GM12891 (cell line): ENCODE results near the gene RALGPS1.

ENCODE experiments used
- DNase-seq: peaks from one replicate; pipeline ENCODE4 v3.0.0; 2011; ENCODE audit warnings: low spot score; ENCODE audit not compliant: insufficient read length
- FAIRE-seq: peaks from 2 replicates; lab custom pipeline; 2011; peaks lifted over from hg19 to GRCh38; lab: Jason Lieb, UNC
- PAX5 ChIP-seq: IDR thresholded peaks from 2 replicates; pipeline ENCODE4 v1.6.1; 2011; ENCODE audit warnings: low read length, moderate library complexity, mild to moderate bottlenecking; ENCODE audit not compliant: insufficient read depth, severe bottlenecking
- POLR2A ChIP-seq: IDR thresholded peaks from 2 replicates; pipeline ENCODE4 v1.6.1; 2011; ENCODE audit warnings: low read depth, low read length, control low read depth
- POLR2AphosphoS5 ChIP-seq: IDR thresholded peaks from 2 replicates; pipeline ENCODE4 v1.6.1; 2011; ENCODE audit warnings: low read depth, low read length, control low read depth
- POU2F2 ChIP-seq: IDR thresholded peaks from 2 replicates; pipeline ENCODE4 v1.6.1; 2011; ENCODE audit warnings: low read depth, mild to moderate bottlenecking, control low read depth, low read length, moderate library complexity
- SPI1 ChIP-seq: IDR thresholded peaks from 2 replicates; pipeline ENCODE4 v1.6.1; 2011; ENCODE audit warnings: low read depth, low read length, control low read depth
- TAF1 ChIP-seq: IDR thresholded peaks from 2 replicates; pipeline ENCODE4 v1.6.1; 2011; ENCODE audit warnings: low read depth, low read length, control low read depth

The RALGPS1 gene

DNA sequence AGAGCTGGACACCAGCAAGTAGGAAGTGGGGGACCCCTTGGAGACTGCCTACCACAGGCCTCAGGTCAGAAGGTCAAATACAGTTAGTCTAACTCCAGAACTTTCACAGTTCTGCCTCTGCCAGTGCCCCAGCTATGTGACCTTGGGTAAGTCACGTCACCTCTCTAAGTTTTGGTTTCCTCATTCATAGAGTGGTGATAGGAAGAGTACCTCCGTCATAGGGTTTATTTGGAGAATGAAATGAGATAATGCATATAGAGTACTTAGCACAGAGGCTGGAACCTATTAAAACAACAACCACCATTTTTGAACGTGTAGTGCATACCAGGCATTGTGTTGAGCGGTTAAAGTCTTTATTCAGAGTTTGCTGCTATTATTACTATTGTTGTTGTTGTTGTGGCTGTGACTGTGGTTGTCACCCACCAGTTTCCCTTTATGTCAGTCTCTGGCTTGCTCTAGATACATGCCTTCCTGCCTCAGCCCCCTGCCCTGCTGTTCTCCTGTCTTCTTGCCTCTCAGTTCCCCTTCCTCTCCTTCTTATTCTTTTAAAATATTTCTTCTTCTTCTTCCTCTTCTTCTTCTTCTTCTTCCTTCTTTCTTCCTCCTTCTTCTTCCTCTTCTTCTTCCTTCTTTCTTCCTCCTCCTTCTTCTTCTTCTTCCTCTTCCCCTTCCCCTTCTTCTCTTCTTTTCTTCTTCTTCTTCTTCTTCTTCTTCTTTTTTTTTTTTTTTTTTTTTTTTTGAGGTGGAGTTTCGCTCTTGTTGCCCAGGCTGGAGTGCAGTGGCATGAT lies 67.8 kb downstream of the RALGPS1 start:
- FAIRE-seq, result peak; percentile 40
- no peak for DNase-seq
- TF ChIP-seq PAX5, result no peak
- TF ChIP-seq SPI1, result peak; percentile 33; the same call in 1 of the 2 replicates
- TF ChIP-seq POLR2AphosphoS5, result no peak

- TF ChIP-seq POU2F2 (no peak), POLR2AphosphoS5 (no peak), SPI1 (no peak), POLR2A (no peak), PAX5 (no peak), TAF1 (no peak)
- FAIRE-seq (no peak), DNase-seq (no peak)
These were observed 69.2 kb downstream of the RALGPS1 start for GRCh38 chr9:126983767-126984166.

DNA sequence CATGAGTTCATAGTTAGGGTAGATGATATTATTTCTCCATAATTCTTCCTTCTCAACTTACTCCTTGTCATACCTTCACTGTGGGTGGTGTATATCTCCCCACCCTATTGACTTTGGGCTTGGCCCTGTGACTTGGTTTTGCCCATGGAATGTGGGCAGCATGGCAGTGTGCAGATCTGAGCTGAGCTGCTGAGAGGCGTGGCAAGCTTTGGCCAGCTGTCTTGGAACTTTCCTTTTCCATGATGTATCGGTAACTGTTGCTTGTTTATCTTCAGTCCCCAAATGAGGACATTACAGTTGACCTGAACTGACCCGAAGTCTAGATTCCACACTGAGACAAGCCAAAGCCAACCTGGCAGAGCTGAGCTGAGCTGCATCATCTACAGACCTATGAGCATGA lies 70.4 kb downstream of the RALGPS1 start:
- FAIRE-seq (no peak), DNase-seq (no peak)
- TF ChIP-seq POLR2A (no peak), SPI1 (no peak), TAF1 (no peak), POU2F2 (no peak), PAX5 (no peak), POLR2AphosphoS5 (no peak)

DNA sequence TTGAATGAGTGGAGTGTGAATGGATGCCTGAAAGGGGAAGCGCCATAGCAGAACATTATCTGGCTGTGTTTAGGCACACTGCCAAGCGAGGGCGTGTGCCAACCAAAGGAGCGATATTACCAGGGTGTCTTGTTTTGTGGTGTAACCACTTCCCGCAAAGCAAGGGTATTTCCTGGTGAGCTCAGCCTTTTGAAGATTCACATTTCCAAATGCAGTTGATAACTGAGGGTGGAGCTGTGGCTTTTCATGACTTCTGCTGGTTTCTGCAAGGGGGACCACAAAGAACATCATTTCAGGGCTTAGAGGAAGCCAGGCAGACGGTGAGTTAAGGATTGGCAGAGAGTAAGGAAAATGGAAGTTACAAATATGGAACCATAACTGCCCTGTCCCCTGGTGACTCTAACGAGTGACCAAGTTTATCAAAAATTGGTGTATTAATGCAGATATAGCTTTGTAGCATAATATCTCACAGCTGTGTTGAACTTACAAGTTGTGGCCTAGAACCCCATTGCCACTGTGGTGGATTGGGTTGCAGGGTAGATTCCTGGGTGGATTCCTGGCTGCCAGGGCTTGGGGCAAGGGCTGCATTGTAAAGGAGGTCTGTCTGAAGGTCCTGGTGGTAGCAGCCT lies 71.4 kb downstream of the RALGPS1 start:
- DNase-seq (peak; percentile 16), FAIRE-seq (peak; percentile 91)
- TF ChIP-seq TAF1 (no peak), POLR2AphosphoS5 (no peak), SPI1 (peak; percentile 80), PAX5 (no peak), POLR2A (no peak), POU2F2 (peak; percentile 32; the same call in 1 of the 2 replicates)

DNA sequence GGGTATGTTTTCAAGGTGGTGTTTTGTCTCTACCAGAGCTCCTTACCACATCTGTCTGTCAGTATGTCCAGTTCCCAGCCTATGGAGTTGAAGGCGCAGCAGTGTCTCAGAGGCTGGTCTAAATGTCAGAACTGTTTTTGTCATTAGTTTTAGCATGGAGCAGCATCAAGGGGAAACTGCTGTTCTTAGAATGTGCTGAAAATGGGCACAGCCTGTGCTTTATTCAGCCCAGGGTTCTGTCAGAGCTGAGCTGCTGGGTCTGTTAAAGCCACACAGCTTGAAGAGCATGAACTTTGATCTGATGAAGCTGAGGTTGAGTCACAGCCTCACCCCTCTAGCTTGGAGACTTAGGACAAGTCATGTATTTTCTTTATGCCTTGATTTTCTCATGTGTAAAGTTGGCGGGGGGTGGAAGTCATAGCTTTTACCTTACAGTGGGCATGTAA lies 71.9 kb downstream of the RALGPS1 start:
- no peak for DNase-seq
- peak; percentile 59 for FAIRE-seq
- TF ChIP-seq POU2F2 (no peak), POLR2AphosphoS5 (no peak), POLR2A (no peak), SPI1 (no peak), PAX5 (no peak), TAF1 (no peak)

DNA sequence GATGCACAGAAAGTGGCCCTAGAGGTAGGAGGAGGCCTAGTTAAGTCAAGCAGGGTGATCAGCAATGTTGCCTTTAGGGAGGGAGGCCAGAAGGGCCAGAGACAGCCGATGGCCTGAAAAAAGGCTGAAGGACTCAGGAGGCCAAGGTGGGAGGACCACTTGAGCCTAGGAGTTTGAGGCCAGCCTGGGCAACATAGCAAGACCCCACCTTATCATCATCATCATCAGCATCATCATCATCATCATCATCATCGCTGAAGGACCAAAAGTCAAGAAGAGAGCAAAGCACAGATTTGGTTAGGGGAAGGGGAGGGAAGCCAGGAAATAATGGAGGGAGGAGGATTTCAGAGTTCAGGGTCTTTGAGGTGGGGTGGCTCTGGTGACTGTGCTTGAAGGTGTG lies 74.3 kb downstream of the RALGPS1 start:
- no peak for TF ChIP-seq POLR2AphosphoS5
- no peak for TF ChIP-seq POLR2A
- no peak for TF ChIP-seq PAX5
- DNase-seq (no peak), FAIRE-seq (no peak)

DNA sequence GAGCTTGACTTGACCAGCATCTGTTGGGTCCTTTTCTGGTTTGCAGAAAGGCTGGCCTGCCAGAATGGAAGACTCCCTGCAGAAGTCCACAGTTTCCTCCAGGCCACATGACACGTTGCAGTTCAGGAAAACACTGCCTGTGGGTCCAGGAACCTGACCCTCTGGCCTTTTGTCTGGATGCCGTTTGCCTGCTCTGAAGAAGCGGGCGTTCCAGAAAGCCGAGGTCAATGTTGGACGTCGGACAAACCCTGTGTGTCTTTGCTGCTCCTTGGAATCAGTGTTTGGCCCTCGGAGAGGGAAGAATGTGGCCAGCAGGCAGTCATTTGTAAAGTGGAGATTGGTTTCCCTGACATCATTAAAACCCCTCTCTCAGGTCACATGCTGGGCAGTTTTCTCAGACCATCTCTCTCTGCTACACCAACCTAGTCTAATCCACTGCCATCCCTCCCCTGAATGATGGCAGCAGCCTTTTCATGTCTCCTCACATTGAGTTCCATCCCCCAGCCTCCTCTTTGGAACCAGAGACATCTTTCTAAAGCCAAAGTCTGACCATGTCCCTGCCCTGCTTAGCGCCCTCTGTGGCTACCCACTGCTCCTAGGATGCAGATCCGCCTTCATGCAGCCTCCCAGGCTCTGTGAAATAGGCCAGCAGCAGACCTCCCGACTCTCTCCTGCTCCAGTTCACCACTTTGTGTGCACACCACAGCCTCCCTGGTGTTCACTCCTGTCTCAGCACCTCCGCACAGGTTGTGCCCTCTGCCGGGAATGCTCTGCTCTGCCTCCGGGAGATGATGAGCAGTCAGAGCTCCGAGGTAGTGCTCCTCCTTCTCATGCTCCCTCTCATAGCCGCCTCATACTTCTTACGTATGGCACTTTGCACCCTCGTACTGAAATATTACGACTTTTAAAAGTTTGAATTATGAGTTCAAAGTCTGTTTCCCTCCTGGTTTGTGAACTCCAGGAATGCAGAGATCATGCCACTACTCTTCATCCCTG lies 75.6 kb downstream of the RALGPS1 start:
- TF ChIP-seq TAF1, result no peak
- no peak for TF ChIP-seq PAX5
- no peak for TF ChIP-seq POU2F2
- no peak for TF ChIP-seq POLR2AphosphoS5
- TF ChIP-seq POLR2A, result no peak
- no peak for TF ChIP-seq SPI1
- FAIRE-seq (no peak), DNase-seq (no peak)

DNA sequence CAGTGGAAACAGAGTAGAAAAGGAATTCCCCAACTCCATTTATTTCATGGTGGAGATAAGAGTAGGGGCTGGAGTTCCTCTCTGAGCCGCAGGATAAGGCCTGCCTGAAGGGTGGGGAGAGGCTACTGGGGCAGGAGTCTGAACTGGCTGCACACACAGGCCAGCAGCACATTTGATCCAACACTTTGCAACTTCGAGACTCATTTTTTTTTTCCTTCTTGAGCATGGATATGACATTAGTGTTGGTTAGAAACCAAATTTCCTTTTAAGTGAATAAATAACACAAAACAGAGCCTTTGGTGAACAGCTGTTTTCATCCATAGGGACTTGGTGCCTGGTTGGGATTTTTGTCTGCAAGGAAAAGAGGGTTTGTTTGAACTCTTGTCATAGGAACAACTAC lies 76.6 kb downstream of the RALGPS1 start:
- FAIRE-seq (no peak), DNase-seq (no peak)
- TF ChIP-seq POLR2A (no peak), PAX5 (no peak), SPI1 (no peak), POLR2AphosphoS5 (no peak), TAF1 (no peak), POU2F2 (no peak)

DNA sequence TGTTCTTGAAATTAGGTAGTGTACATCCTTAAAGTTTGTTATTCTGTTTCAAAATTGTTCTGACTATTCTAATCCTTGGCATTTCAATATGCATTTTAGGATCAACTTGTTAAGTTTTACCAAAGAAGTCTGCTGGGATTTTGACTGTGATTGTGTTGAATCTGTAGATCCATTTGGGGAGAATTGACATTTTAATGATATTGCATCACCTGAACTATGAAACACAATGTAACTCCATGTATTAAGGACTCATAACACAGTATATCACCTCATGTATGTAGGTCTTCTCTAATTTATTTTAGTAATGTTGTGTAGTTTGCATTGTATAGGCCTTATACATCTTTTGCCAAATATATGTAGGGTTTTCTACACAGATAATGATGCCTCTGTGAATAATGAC lies 77.8 kb downstream of the RALGPS1 start:
- TF ChIP-seq TAF1, result no peak
- no peak for TF ChIP-seq POLR2AphosphoS5
- TF ChIP-seq SPI1, result no peak
- FAIRE-seq, result no peak
- no peak for DNase-seq
